ENCODE data around the gene CLASP1.
"Not testable (repeated sequence)": the region's sequence is repeated elsewhere in the genome, so short reads cannot be mapped to it uniquely, and the experiment has no call there.

CLASP1 gene

DNA sequence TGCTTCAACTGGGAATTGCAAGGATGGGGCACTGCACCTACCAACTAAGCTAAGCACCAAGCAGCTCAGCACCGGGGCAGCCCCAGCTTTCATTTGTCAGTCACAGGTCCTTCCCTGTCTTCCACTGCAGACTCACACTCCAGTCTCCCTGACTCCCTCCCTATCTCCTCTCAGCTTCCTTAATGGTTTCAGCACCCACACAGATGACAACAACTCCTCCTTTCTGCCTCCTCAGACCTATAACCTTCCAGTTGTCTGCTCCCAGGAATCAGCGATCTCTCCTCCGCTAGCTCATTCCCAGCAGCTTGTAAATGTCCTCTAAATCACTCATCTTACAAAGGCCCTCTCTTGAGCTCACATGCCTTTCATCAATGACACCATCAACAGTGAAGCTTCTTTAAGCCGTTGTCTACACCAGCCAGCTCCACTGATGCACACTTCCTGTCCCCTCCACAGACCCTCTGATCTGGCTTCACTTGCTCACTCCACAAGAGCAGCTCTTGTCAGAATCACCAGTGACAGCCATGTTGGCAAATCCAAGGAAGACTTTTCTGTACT, 32.1 kb downstream of the CLASP1 start:
- DNase-seq (ENCODE audit: low read depth in 3 of 3), result no peak

DNA sequence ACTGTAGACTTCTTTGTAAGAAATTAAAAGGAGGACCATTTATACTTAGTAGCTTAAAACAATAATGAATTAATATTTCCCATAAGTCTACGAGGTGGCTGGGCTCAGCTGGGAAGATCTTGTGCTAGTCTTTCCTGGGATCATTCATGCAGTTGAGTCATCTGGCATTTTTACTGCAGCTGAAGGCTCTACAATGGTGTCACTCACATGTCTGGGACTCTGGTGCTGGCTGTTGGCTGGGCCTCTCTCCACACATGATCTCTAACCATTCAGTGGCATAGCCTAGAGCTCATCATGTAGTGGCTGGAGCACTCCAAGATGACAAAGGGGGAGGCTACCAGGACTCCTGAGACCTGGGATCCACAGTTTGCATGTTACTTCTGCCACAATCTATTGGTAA, 35.5 kb downstream of the CLASP1 start:
- DNase-seq (ENCODE audit: low read depth in 3 of 3), result no peak

DNA sequence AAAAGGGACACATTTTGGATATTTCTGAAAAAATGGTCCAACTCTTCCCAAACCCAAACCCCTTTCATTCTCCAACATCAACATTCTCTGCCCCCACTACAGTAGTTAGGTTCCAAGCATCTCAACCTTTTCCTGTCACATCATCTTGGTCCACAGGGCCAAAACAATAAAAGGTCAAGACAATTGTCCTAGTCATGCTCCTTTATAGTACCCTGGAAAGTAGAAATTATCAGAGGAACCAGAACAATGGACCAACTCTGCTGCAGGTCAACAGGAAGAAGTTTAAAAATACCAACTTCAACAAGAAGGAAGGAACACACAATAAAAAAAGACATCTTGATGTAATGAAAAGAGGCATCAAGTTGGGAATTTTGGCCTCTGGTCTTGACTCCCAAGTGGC, 36.1 kb downstream of the CLASP1 start:
- no peak for DNase-seq (ENCODE audit: low read depth in 3 of 3)

DNA sequence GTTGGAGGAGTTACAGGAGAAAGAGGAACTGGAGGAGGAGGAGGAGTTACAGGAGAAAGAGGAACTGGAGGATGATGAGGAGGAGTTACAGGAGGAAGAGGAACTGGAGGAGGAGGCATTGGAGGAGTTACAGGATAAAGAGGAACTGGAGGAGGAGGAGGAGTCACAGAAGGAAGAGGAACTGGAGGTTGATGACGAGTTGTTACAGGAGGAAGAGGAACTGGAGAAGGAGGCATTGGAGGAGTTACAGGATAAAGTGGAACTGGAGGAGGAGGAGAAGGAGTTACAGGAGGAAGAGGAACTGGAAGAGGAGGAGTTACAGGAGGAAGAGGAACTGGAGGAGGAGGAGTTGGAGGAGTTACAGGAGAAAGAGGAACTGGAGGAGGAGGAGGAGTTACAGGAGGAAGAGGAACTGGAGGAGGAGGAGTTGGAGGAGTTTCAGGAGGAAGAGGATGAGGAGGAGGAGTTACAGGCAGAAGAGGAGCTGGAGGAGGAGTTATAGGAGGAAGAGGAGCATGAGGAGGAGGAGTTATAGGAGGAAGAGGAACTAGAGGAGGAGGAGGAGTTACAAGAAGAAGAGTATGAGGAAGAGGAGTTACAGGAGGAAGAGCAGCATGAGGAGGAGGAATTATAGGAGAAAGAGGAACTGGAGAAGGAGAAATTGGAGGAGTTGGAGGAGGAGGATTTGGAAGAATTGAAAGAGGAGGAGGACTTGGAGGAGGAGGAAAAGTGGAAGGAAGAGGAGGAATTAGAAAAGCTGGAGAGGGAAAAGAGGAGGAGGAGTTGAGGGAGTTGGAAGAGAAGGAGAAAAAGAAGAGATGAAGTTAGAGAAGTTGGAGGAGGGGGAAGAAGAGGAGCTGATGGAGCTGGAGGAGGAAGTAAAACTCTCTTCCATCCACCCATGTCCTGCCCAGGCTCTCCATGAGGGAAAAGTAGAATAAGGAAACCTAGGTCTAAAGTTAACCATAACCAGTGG, 37.2 kb downstream of the CLASP1 start:
- DNase-seq (ENCODE audit: low read depth in 3 of 3), result no peak

DNA sequence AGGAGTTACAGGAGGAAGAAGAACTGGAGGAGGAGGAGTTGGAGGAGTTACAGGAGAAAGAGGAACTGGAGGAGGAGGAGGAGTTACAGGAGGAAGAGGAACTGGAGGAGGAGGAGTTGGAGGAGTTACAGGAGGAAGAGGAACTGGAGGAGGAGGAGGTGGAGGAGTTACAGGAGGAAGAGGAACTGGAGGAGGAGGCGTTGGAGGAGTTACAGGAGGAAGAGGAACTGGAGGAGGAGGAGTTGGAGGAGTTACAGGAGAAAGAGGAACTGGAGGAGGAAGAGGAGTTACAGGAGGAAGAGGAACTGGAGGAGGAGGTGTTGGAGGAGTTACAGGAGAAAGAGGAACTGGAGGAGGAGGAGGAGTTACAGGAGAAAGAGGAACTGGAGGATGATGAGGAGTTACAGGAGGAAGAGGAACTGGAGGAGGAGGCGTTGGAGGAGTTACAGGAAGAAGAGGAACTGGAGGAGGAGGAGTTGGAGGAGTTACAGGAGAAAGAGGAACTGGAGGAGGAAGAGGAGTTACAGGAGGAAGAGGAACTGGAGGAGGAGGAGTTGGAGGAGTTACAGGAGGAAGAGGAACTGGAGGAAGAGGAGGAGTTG, 38.1 kb downstream of the CLASP1 start:
- not testable (repeated sequence) for DNase-seq (ENCODE audit: low read depth in 3 of 3)

DNA sequence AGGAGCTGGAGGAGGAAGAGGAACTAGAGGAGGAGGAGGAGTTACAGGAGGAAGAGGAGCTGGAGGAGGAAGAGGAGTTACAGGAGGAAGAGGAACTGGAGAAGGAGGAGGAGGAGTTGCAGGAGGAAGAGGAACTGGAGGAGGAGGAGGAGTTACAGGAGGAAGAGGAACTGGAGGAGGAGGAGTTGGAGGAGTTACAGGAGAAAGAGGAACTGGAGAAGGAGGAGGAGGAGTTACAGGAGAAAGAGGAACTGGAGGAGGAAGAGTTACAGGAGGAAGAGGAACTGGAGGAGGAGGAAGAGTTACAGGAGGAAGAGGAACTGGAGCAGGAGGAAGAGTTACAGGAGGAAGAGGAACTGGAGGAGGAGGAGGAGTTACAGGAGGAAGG, 38.8 kb downstream of the CLASP1 start:
- not testable (repeated sequence) for DNase-seq (ENCODE audit: low read depth in 3 of 3)

DNA sequence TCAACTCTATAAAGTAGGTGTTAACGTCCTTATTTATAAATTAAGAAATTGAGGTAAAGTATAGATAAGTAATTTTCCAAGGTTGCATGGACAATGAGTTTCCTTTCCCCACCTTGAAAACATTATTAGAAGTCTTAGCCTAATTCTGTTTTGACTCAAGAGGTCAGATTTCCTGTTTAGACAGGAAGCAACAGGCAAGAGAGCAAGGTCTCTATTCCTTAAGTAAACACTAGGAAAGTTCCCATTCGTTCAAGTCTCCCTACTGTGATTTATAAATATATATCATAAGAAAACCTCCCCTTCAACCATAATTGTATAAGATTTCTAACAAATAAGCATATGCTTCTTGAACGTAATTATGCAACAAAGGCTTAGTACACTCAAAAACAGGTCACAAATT, 40.3 kb downstream of the CLASP1 start:
- DNase-seq (ENCODE audit: low read depth in 3 of 3), result no peak

DNA sequence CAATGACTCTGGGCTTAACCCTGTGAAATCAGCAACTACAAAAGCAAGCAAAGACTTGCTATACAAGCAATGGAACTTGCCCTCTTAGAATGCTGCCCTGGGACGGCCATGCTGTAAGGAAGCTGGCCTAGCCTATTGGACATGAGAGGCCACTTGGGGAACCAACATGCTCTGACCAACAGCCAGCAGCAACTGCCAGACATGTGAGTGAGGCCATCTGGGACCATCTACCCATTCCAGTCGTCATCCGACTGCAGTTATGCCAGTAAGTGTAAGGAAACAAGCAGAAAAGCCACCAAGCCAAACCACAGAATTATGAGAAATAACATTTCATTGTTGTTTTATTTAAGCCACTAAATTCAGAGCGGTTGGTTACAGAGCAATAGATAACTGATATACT, 40.9 kb downstream of the CLASP1 start:
- no peak for DNase-seq (ENCODE audit: low read depth in 3 of 3)

DNA sequence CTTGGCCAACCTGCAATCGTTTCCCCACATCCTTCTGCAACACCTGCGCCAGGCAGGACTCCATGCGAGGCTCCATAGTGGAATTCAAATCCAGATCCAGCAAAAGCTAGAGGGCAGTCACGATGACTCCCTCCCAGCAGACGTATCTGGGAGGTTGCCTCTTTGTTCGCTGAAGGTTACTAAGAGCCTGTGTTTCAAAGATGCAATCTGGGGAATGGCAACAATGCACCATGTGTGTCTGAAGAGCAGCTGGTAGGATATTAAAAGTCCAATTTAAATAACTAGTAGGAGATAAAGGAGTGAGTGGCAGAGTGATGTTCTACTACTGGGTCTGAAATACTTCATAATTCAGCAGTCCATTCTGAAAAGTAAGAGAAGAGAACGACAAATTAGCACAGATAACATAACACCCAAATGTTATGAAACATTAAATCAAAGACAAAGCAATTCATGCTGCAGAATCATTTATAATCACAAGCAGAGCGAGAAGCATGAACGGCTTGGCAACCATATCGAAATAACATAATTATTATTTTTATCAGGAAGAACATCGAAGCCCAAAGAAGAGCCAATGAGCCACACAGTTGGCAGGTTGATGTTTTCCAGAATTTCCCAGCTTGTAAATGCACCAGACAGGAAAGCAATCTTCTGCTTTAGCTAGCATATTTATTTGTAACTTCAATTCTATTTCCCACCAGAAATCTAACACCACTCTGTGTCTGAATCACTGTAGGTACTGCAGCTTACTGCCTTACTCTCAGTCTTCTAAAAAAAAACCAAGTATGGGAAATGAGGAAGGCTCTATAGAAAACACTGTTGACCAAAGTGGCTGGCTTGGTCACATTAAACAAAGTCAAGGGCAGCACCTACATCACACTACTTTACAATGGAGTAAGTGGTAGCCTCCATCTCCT, 43.2 kb downstream of the CLASP1 start:
- no peak for DNase-seq (ENCODE audit: low read depth in 3 of 3)

DNA sequence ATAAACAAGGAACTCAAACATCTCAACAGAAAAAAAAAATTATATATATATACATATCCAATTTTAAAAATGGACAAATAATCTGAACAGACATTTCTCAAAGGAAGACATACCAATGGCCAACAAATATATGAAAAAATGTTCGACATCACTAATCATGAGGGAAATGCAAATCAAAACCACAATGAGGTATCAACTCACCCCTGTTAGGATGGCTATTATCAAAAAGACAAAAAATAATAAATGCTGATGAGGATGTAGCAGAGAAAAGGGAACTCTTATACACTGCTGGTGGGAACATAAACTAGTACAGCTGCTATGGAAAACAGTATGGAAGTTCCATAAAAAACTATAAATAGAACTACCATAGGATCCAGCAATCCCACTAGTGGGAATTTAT, 46.1 kb downstream of the CLASP1 start:
- DNase-seq (ENCODE audit: low read depth in 3 of 3), result no peak

DNA sequence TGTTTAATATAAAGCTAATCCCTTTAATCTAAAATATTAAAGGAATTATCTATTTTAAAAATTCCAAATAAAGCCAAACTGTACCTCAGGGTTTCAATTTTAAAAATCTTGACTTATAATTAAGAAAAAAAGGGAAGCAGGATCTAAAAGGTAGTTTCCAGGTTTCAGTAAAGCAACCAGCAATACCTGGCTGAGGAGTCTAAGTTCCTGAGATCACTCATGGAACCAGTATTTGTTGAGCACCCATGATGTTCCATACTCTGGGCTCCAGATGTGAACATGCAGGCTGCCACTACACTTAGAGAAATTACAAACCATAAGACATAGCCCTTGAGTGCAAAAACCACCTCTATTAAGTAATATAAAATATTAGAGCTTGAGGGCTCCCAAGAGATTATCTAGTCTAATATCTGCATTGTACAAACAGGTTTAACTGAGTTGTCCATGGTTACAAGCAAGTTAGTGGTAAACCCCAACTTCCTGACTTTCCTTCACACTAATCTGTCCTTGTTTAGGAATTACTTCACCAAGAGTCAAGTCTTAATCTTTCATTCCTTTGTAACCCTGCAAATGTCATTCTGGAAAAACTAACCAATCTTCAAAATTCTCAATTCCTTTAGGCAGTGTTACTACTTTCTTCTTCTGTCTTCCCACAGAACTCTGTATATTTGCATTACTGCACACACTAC, 49.2 kb downstream of the CLASP1 start:
- no peak for DNase-seq (ENCODE audit: low read depth in 3 of 3)

DNA sequence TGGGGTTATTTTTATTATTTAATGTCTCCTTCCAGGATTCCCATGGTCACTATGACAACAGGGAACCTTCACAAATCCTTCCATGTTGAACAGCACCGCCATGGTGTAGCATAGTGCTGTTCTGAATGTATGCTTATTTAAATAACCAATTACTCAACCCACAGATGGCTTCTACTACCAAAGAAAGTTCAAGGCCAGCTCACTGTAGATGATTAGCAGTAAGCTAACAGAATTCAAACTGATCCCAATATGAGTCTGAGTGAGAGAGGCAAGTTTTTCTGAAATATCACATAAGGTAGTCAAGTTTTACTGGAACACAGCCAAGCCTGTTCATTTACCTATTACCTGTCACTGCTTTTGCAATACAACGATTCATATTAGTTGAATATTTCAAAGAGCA, 51.2 kb downstream of the CLASP1 start:
- no peak for DNase-seq (ENCODE audit: low read depth in 3 of 3)

DNA sequence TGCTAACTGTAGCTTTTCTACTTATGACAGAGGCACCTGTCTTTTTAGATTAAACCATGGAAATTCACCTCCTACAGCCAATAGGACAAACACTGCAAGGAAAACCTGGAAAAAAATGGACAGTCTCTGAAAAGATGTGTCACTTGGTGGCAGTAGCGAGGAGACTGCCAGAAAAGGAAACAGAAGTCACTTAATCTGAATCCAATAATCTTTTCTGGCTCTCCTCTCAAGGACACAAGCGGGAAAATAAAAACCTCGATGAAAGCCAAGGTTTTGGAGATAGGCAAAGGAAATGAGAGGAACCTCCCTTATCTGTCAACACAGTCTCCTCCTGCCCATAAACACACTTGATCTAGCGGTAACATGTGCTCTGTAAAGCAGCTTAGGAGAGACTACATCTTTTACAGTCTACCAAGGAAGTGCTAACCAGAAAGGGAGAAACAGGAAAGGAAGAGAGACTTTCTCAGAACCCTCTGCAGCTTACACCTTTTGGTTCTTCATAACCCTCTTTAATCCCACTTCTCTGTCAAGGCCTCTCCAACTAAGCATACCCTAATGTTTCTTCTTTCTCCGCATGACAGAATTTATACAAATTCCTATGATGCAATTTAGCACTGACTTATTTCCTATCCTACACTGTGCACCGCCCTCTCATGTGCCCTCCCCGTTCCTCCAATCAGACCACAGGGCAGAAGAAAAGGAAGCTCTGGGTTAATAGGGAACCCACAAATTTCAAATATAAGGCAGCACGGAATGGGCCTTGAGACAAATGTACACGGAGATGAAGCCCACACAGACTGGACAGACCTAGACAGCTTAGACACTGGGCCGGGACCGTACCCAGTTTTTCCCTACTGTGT, 52.8 kb downstream of the CLASP1 start:
- DNase-seq (ENCODE audit: low read depth in 3 of 3), result no peak

DNA sequence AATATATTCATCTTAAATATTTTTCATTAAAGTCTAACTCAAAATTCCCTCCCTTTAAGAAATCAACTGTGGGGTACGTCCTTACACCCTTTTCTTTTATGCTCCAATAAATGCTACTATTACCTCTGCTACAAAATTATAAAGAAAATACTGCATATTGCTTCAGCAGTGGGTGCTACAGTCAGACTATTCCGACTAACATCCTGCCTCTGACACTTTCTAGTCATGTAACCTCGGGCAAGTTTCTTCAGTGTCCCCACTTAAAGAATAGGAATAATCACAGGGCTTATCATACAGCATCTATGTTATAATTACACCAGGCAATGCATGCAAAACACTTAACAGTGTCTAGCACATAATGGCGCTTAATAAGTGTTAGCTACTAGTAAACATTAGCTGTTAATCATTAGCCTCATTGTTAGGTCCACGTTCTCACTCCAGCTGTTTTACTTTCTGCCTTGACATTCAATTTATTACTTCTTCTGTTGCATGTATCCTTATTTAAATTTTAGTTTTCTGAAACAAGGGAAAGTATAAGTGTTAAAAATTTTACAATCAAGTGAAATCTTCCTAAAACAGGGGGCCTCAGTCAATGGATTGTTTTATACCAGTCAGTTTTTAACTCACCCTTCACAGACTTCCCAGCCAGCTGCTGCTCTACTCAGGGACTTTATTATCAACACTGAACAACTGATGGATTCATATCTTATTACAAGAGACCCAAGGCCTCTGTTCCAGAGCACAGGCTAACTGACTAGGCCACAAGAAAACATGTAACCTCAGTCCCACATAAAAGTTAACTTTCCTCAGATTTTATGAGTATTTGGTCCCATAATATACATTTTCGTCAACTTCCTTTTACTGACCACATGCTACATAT, 54.0 kb downstream of the CLASP1 start:
- DNase-seq (ENCODE audit: low read depth in 3 of 3), result no peak

DNA sequence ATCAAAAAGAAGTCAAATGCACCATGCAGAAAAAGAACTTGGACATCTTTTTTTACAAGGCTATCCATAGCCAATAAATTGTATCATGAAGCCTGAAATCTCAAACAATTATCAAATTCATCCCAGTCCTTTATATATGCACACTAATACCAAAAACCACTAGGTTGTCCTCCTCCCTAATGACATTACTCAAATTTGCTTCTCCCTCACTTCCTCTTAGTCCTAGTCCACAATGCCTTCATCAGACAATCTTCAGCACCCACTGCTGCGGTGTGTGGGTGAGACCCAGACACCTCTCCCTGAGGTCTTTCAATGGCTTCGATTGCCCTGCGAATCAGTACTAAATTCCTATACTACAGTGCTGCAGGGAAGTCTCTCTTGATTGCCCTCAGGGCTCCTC, 58.1 kb downstream of the CLASP1 start:
- DNase-seq (ENCODE audit: low read depth in 3 of 3), result no peak

DNA sequence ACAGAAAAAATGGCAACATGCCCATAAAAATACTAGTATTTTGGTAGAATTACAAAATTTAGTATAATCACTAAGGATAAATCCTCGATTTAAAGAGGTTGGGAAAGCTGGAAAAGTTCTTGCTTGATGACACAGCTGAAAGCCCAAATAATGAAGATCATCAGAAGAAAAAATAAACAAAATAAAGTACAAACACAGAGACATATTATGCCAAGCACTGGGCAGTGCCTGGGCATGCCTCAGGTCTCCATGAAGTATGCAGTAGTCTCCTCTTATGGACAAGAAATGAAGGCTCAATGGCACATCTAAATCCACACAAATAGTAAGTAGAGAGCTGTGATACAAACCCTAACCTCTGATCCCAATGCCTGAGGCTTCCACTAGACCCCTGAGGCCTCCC, 60.9 kb downstream of the CLASP1 start:
- no peak for DNase-seq (ENCODE audit: low read depth in 3 of 3)

DNA sequence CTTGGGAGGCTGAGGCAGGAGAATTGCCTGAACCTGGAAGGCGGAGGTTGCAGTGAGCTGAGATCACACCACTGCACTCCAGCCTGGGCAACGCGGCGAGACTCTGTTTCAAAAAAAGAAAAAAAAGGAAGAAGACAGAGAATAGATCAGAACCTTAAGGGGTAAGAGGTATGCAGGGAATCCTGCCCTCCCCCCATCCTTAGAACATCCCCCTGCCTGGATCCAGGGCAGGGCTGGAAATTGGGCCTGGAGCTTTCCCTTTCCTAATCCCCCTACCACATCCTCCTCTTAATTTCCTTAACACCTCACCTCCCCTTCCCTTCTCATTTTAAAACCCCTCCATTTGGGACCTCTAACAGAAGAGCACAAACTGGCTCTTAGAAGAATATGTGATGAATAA, 62.1 kb downstream of the CLASP1 start:
- DNase-seq (ENCODE audit: low read depth in 3 of 3), result no peak

DNA sequence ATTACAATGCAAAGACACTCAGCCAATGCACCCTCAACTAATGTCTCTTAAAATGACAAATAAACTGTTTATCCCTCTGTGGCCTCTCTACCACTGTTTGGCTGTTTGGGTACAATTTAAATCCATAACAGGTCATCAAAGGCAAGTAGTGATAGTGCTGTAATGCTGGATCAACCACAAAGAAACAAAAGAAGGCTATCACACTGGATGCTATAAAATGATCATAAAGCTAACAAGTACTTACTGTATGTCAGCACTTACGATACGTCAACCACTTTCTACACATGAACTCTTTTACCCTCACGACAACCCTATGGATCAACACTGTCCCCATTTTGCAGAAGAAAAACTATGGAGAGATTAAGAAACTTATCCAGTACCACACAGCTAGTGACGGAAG, 64.5 kb downstream of the CLASP1 start:
- no peak for DNase-seq (ENCODE audit: low read depth in 3 of 3)

DNA sequence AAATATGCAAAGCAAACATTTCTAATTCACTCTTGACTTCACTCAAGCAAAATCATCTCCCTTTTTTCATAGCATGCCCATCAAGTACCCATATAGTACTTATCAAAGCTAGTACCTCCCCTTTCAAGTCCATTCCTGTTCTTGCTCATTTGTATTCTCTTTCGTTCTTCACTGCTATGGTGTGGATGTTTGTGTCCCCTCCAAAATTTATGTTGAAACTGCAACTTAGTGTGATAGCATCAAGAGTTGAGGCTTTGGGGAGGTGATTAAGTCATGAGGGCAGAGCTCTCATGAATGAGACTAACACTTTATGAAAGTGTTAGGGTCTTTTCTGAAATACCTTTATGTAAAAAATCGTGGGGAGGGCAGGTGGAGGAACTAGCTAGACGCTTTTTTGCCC, 65.7 kb downstream of the CLASP1 start:
- no peak for DNase-seq (ENCODE audit: low read depth in 3 of 3)
